Fibroblast of pulmonary artery (primary cell): ENCODE measurements around the gene SH3D19.
"Not testable (repeated sequence)": the region's sequence is repeated elsewhere in the genome, so short reads cannot be mapped to it uniquely, and the experiment has no call there.

Experiments
- DNase-seq: peaks from one replicate; pipeline ENCODE4 v3.0.0-alpha.2; 2010; ENCODE audit warnings: low read depth
- H3K4me3 ChIP-seq: replicated peaks from 2 replicates; pipeline ENCODE4 v1.5.1; 2011; ENCODE audit warnings: low read depth, mild to moderate bottlenecking, control low read depth, low read length, moderate library complexity
- TF ChIP-seq, protein P1 (sequence below): IDR thresholded peaks from 2 replicates; pipeline ENCODE4 v1.5.1; 2011; ENCODE audit warnings: mild to moderate bottlenecking, control low read depth, low read length, inconsistent platforms; ENCODE audit errors: missing control alignments

Gene SH3D19

GRCh38 chr4:151260526-151260925 is 64.9 kb downstream of the SH3D19 start:
- TF ChIP-seq, protein P1, sequence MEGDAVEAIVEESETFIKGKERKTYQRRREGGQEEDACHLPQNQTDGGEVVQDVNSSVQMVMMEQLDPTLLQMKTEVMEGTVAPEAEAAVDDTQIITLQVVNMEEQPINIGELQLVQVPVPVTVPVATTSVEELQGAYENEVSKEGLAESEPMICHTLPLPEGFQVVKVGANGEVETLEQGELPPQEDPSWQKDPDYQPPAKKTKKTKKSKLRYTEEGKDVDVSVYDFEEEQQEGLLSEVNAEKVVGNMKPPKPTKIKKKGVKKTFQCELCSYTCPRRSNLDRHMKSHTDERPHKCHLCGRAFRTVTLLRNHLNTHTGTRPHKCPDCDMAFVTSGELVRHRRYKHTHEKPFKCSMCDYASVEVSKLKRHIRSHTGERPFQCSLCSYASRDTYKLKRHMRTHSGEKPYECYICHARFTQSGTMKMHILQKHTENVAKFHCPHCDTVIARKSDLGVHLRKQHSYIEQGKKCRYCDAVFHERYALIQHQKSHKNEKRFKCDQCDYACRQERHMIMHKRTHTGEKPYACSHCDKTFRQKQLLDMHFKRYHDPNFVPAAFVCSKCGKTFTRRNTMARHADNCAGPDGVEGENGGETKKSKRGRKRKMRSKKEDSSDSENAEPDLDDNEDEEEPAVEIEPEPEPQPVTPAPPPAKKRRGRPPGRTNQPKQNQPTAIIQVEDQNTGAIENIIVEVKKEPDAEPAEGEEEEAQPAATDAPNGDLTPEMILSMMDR: no peak
- H3K4me3 ChIP-seq: no peak overlapping the region
- no peak for DNase-seq

DNA sequence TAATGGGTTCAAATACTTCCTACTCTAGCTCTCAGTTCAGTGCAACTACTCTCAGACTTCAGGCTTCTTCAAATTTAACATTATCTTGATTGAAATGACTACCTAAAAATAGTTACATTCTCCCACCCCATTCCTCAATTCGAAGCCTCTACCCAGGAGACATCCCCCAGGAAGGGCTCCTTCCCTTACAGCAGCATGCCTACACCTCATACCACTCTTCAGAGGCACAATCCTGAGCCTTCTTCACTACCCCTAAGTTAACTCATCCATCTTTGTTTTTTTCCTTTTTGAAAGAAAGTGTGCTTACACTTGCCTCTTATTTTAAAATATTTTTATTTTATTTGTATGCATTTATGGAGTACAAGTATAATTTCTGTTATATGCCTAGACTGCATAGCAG is 65.7 kb downstream of the SH3D19 start:
- H3K4me3 ChIP-seq: no peak overlapping the region
- TF ChIP-seq, protein P1: no peak
- DNase-seq: no peak

- TF ChIP-seq, protein P1: no peak
- no peak for DNase-seq
- no peak overlapping the region for H3K4me3 ChIP-seq
Observed at GRCh38 chr4:151257704-151258103, 67.7 kb downstream of the SH3D19 start.

GRCh38 chr4:151256134-151256533 is 69.3 kb downstream of the SH3D19 start:
- H3K4me3 ChIP-seq: no peak overlapping the region
- TF ChIP-seq, protein P1: no peak
- DNase-seq: no peak

- DNase-seq, H3K4me3 ChIP-seq: not testable (repeated sequence)
Observed at GRCh38 chr4:151255680-151256079, 69.7 kb downstream of the SH3D19 start.

DNA sequence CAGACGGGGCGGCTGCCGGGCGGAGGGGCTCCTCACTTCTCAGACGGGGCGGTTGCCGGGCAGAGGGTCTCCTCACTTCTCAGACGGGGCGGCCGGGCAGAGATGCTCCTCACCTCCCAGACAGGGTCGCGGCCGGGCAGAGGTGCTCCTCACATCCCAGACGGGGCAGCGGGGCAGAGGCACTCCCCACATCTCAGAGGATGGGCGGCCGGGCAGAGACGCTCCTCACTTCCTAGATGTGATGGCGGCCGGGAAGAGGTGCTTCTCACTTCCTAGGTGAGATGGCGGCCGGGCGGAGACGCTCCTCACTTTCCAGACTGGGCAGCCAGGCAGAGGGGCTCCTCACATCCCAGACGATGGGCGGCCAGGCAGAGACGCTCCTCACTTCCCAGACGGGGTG is 70.2 kb downstream of the SH3D19 start:
- not testable (repeated sequence) for DNase-seq, H3K4me3 ChIP-seq

DNA sequence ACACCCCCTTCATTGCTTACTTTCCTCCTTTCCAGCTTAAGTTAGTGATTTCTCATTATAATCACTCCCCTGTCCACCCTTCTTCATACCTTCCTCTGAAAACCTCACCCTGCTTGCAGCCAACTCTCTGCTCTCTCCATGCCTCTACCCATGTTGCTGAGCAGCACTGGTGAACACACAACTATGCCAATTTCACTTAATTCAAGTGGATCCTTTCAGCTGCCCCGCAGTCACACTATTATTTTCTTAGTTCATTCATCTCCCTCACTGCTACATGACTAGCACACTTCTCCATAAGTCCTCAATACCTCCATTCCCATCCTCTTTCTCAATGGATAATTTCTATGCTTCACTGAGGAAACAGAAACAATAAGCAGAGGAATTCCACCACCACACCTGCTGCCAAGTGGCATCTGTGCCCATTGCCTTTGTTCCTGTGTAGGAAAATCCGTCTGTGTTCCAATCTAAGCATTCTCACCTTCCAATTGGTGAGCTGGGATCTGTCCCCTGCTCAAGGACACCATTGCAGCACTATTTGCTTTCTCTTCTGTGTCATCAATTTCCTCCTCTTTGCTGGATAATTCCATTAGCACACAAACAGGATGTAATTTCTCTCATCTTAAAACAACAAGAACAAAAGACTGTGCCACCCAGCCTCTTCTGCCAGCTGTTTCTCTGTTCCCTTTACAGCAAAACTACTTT is 73.7 kb downstream of the SH3D19 start:
- no peak for DNase-seq
- TF ChIP-seq, protein P1: no peak
- H3K4me3 ChIP-seq: no peak overlapping the region

DNA sequence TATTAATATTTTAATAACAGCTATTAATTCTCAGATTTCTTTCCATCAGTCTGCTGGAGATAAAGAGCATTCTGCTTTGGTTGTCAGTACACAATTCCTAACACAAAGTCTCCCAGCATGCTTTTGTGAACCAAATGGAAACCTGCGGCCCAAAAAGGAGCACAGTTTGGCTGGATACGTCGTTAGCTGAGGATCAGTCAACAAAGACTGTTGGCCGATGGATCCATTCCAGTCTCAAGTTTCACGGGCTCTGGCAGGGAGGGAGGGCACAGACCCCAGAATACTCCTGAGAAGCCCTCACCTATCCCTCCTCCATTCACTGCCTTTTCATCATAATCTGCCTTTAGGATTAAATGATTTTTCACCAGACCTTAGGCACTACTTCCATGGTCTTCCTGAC is 74.7 kb downstream of the SH3D19 start:
- no peak overlapping the region for H3K4me3 ChIP-seq
- TF ChIP-seq, protein P1: no peak
- no peak for DNase-seq
